Heart left ventricle (tissue), 13 donors: ENCODE results near the gene CSTB.

Source experiments
- POLR2A ChIP-seq, 2 donors: fragments of 450-650 bp; IDR thresholded peaks; one replicate each; pipeline ENCODE4 v1.6.1; 2017; ENCODE audit warnings: antibody characterized with exemption in 2 of 2, mild to moderate bottlenecking in 2 of 2, moderate library complexity in 2 of 2
- TF ChIP-seq, protein P1 (sequence below), 12 donors: fragments of 200-600 bp; sonication (generic) in 4 of 12; IDR thresholded peaks; one replicate each; pipeline versions ENCODE4 v1.5.0 to v1.8.0; 2018 to 2022; ENCODE audit warnings: antibody characterized with exemption in 12 of 12, mild to moderate bottlenecking in 5 of 12
- donor health status: ischemic (EF 13 %, LVEDD 7.1; RV severe dilation, severe dysfunction).
- donor health status: DM: no; HTN: yes; CAD: no.
- donor health status: DM: no; HTN: no; CAD: no.
- donor health status: ischemic (EF 25% LVEDD 6.9; RV normal size, moderate dysfunction).
- donor health status: ischemic (EF 25% LVEDD 5.7; RV mildly dilated, moderate dysfunction).
- donor health status: ischemic (EF 35%, LVEDD 5.7; RV mildly dilated, moderate dysfunction).
- donor health status: nonischemic (EF 11% LVEDD 7.7; RV severe dilation, severe dysfunction).
- donor health status: DM: yes; HTN: yes; CAD: no.
- donor health status: PGD.
- donor health status: ischemic (EF 29% LVEDD 5.4; RV normal size, mild dysfunction).
- donor health status: nonischemic (EF 23%, LVEDD 6.1; RV moderate dilation, normal function).

DNA sequence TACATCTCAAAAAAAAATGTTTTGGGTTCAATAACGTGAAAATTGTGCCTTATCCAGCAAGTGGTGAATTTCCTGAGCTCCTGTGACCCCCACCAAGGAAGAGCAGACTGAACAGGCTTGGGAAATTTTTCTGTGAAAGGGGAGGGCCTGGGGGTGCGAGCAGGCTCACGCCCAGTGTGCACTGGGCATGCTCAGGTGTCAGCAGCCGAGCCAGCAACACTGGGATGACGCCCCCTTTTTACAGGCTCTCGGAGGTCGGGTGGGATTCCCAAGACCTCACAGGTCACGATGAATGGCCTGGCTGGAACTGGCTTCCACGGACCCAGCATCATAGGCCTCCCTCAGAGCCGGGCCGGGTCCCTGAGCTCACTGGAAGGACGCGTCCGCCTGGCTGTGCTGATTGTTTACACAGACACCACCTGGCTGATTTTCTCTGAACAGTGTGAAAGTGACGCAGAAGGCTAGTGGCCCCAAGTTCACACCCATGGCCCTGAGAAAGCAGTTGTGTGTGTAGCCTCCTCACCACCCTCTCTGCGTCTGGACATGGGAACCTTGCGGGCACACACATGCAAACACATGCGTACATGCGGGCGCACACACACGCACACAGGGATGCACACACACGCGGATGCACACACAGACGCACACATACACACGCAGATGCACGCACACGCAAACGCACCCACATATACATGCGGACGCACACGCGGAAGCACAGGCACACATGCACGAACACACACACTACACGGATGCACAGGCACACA, 9.2 kb downstream of the CSTB start:
- TF ChIP-seq, protein P1, sequence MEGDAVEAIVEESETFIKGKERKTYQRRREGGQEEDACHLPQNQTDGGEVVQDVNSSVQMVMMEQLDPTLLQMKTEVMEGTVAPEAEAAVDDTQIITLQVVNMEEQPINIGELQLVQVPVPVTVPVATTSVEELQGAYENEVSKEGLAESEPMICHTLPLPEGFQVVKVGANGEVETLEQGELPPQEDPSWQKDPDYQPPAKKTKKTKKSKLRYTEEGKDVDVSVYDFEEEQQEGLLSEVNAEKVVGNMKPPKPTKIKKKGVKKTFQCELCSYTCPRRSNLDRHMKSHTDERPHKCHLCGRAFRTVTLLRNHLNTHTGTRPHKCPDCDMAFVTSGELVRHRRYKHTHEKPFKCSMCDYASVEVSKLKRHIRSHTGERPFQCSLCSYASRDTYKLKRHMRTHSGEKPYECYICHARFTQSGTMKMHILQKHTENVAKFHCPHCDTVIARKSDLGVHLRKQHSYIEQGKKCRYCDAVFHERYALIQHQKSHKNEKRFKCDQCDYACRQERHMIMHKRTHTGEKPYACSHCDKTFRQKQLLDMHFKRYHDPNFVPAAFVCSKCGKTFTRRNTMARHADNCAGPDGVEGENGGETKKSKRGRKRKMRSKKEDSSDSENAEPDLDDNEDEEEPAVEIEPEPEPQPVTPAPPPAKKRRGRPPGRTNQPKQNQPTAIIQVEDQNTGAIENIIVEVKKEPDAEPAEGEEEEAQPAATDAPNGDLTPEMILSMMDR (IDR thresholded peaks at IDR 0.05): no peak
- TF ChIP-seq POLR2A (IDR thresholded peaks at IDR 0.05): no peak
